ENCODE data around the gene NUDT14. TPM values are rescaled to one million over a fixed set of nuclear protein-coding genes. Genes with fewer than 3 reads are reported as not detected.

NUDT14 gene
- total and polyA plus RNA-seq, 2 experiments from 2014 or later = 14.8 to 38.4 TPM

DNA sequence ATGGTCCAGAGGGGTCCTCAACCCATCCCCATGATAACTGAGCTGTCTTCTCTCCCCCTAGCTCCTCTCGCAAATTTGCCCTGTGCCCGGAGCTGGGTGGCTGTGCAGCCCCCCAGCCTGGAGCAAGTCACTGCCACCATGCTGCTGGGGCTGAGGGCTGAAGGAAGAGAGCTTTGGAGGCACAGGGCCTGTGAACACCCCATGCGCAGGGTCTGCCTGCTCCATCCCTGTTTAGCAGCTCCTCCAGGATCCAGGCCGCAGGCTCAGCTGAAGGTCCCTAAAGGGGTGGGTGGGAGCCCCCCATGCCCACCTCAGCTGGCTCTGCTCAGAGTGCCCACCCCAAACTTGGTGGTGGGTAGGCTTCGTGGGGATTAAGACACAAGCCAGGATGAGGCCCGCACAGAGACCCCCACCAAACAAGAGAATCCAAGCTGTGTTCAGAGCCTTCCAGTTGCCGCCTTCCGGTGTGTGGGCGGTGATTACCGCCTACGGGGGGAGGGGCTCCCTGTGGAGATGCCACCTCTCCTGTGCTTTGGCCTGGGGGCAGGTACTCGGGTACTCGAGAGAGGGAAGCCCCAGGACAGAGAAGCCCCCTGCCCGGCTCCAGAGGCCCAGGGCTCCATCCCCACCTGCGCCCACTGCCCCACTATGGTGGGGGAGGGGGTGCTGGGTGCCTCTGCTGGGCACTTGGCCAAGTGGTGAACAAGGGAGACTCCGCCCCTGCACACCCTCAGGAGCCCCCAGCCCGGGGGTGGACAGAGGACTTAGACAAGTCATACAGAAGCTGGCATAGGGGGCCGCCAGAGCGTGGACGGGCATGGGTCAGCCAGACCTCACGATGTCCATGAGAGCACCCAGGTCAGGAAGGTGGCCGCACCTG lies 11.1 kb downstream of the NUDT14 start:
- no peaks in the 10 kb centered on the region for H3K9me2 ChIP-seq (ENCODE audit: insufficient read depth)
- ATAC-seq = no peak
- Mint-ChIP-seq H3K4me3 (peak overlapping the region; percentile 57), H3K27me3 (ENCODE audit: insufficient read depth, low read depth, poor library complexity) (peaks cover 20% of the 10 kb centered on the region), H3K27ac (no peak overlapping the region), H3K9me3 (no peaks in the 10 kb centered on the region; the same call in 2 of the 3 replicates), H3K36me3 (ENCODE audit: low read depth) (no peaks in the 10 kb centered on the region), H3K4me1 (no peaks in the 10 kb centered on the region)
- no peak overlapping the region for H3K27ac ChIP-seq (ENCODE audit: low read depth)
- no peak overlapping the region for H3K4me2 ChIP-seq
- H4K20me1 ChIP-seq (replicated peaks; ENCODE audit: insufficient read depth) = no peaks in the 10 kb centered on the region; the same call in 1 of the 2 replicates
- no peak overlapping the region for H3K4me3 ChIP-seq
- DNase-seq (ENCODE audit: low spot score) = no peak
- H3F3A ChIP-seq (replicated peaks; ENCODE audit: low read depth) = no peaks in the 10 kb centered on the region
- TF ChIP-seq STAT1 (IDR thresholded peaks at IDR 0.05; ENCODE audit: unreplicated experiment) (no peak), CREB1 (CRISPR knock-in tag; IDR thresholded peaks at IDR 0.05; ENCODE audit: low read depth) (no peak), EZH2phosphoT487 (IDR thresholded peaks at IDR 0.05; ENCODE audit: unreplicated experiment) (no peak)
- TF ChIP-seq, protein P1, sequence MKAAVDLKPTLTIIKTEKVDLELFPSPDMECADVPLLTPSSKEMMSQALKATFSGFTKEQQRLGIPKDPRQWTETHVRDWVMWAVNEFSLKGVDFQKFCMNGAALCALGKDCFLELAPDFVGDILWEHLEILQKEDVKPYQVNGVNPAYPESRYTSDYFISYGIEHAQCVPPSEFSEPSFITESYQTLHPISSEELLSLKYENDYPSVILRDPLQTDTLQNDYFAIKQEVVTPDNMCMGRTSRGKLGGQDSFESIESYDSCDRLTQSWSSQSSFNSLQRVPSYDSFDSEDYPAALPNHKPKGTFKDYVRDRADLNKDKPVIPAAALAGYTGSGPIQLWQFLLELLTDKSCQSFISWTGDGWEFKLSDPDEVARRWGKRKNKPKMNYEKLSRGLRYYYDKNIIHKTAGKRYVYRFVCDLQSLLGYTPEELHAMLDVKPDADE (IDR thresholded peaks at IDR 0.05) = no peak
- TF ChIP-seq, protein P2, sequence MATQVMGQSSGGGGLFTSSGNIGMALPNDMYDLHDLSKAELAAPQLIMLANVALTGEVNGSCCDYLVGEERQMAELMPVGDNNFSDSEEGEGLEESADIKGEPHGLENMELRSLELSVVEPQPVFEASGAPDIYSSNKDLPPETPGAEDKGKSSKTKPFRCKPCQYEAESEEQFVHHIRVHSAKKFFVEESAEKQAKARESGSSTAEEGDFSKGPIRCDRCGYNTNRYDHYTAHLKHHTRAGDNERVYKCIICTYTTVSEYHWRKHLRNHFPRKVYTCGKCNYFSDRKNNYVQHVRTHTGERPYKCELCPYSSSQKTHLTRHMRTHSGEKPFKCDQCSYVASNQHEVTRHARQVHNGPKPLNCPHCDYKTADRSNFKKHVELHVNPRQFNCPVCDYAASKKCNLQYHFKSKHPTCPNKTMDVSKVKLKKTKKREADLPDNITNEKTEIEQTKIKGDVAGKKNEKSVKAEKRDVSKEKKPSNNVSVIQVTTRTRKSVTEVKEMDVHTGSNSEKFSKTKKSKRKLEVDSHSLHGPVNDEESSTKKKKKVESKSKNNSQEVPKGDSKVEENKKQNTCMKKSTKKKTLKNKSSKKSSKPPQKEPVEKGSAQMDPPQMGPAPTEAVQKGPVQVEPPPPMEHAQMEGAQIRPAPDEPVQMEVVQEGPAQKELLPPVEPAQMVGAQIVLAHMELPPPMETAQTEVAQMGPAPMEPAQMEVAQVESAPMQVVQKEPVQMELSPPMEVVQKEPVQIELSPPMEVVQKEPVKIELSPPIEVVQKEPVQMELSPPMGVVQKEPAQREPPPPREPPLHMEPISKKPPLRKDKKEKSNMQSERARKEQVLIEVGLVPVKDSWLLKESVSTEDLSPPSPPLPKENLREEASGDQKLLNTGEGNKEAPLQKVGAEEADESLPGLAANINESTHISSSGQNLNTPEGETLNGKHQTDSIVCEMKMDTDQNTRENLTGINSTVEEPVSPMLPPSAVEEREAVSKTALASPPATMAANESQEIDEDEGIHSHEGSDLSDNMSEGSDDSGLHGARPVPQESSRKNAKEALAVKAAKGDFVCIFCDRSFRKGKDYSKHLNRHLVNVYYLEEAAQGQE (IDR thresholded peaks at IDR 0.05; ENCODE audit: unreplicated experiment) = no peak
- no peak overlapping the region for H2AFZ ChIP-seq
- H3K36me3 ChIP-seq (ENCODE audit: insufficient read depth) = no peaks in the 10 kb centered on the region
- no peaks in the 10 kb centered on the region for H3K4me1 ChIP-seq (ENCODE audit: insufficient read depth)
- H3K79me2 ChIP-seq (replicated peaks; ENCODE audit: insufficient read depth) = no peaks in the 10 kb centered on the region
- H3K27me3 ChIP-seq (ENCODE audit: insufficient read depth) = peaks cover 20% of the 10 kb centered on the region

DNA sequence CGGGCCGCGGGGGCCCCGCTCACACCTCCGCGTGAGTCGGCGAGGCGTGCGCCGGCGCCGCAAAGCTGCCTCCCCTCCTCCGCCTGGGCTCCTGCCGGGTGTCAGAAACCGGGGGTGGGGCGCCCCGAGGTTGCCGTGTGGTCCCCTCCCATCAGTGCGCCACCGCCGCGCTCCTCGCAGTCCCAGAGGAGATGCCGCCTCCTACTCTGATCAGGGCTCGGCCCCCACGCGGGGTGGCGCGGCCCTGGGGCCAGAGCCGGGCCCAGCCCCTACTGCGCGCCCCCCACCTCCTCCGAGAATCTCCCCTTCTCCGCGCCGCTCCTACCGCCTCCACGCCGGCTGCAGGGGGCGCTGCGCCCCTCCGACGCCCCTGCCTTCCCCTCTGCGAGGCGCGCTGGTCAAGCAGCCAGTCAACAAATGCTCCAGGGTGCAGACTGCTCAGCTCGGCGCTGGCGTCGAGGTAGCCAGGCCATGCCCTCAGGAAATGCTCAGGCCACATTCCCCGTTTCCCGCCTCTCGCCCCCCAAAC lies 12.1 kb downstream of the NUDT14 start:
- TF ChIP-seq, protein P3, sequence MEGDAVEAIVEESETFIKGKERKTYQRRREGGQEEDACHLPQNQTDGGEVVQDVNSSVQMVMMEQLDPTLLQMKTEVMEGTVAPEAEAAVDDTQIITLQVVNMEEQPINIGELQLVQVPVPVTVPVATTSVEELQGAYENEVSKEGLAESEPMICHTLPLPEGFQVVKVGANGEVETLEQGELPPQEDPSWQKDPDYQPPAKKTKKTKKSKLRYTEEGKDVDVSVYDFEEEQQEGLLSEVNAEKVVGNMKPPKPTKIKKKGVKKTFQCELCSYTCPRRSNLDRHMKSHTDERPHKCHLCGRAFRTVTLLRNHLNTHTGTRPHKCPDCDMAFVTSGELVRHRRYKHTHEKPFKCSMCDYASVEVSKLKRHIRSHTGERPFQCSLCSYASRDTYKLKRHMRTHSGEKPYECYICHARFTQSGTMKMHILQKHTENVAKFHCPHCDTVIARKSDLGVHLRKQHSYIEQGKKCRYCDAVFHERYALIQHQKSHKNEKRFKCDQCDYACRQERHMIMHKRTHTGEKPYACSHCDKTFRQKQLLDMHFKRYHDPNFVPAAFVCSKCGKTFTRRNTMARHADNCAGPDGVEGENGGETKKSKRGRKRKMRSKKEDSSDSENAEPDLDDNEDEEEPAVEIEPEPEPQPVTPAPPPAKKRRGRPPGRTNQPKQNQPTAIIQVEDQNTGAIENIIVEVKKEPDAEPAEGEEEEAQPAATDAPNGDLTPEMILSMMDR (conservative IDR thresholded peaks at IDR 0.05; ENCODE audit: low read depth in 2 of 2) = peak; percentile 75 to 90
- TF ChIP-seq POLR2AphosphoS5 (IDR thresholded peaks at IDR 0.05; ENCODE audit: low read depth) = no peak; the same call in 1 of the 2 replicates
- H3K27ac Mint-ChIP-seq = no peak overlapping the region
- H3K4me3 Mint-ChIP-seq = peak overlapping the region; percentile 55
- Histone ChIP-seq H3K27ac (ENCODE audit: low read depth) (no peak overlapping the region), H3F3A (replicated peaks; ENCODE audit: low read depth) (no peaks in the 10 kb centered on the region), H4K20me1 (replicated peaks; ENCODE audit: insufficient read depth) (no peaks in the 10 kb centered on the region), H3K36me3 (ENCODE audit: insufficient read depth) (no peaks in the 10 kb centered on the region), H2AFZ (no peak overlapping the region), H3K4me3 (peak overlapping the region; percentile 52; the same call in 1 of the 2 replicates), H3K79me2 (replicated peaks; ENCODE audit: insufficient read depth) (no peaks in the 10 kb centered on the region), H3K9me2 (ENCODE audit: insufficient read depth) (no peaks in the 10 kb centered on the region), H3K4me2 (peak overlapping the region; percentile 74), H3K4me1 (ENCODE audit: insufficient read depth) (no peaks in the 10 kb centered on the region), H3K27me3 (ENCODE audit: insufficient read depth) (peaks cover 20% of the 10 kb centered on the region)
- H3K9me3 Mint-ChIP-seq = no peaks in the 10 kb centered on the region; the same call in 2 of the 3 replicates
- no peaks in the 10 kb centered on the region for H3K4me1 Mint-ChIP-seq
- ATAC-seq (peak; percentile 74), DNase-seq (ENCODE audit: low spot score) (peak; percentile 82)
- peaks cover 19% of the 10 kb centered on the region for H3K27me3 Mint-ChIP-seq (ENCODE audit: insufficient read depth, low read depth, poor library complexity)
- H3K36me3 Mint-ChIP-seq (ENCODE audit: low read depth) = no peaks in the 10 kb centered on the region
